HUES64 (cell line): ENCODE measurements around the gene PRH1. TPM values are rescaled to one million over a fixed set of nuclear protein-coding genes. Genes with fewer than 3 reads are reported as not detected.

Source experiments
- H3K27ac ChIP-seq: 2 replicates; pipeline ENCODE4 v1.7.0; 2013; ENCODE audit warnings: low read depth, low read length, inconsistent platforms
- H3K27me3 ChIP-seq: 2 replicates; pipeline ENCODE4 v1.6.1; 2013; ENCODE audit warnings: mild to moderate bottlenecking, low read length; ENCODE audit not compliant: insufficient read depth
- H3K36me3 ChIP-seq: 2 replicates; pipeline ENCODE4 v1.6.1; 2013; ENCODE audit warnings: mild to moderate bottlenecking, low read length; ENCODE audit not compliant: insufficient read depth
- H3K4me1 ChIP-seq: 2 replicates; pipeline ENCODE4 v1.6.1; 2013; ENCODE audit warnings: mild to moderate bottlenecking, low read length, moderate library complexity; ENCODE audit not compliant: insufficient read depth
- H3K4me3 ChIP-seq: 2 replicates; pipeline ENCODE4 v1.5.1; 2013; ENCODE audit warnings: mild to moderate bottlenecking, low read length, moderate library complexity
- H3K9ac ChIP-seq: 2 replicates; pipeline ENCODE4 v1.6.1; 2013; ENCODE audit warnings: mild to moderate bottlenecking, low read depth, low read length
- H3K9me3 ChIP-seq: 2 replicates; pipeline ENCODE4 v1.6.1; 2013; ENCODE audit warnings: low read depth, low read length; ENCODE audit not compliant: insufficient read depth
- WGBS: fragments of 150-250, 120-280 bp; methylation state at CpG from one replicate; pipeline ENCODE4 v1.1.7; 2013; ENCODE audit warnings: missing lambda C conversion rate; 5-methylcytosine and 5-hydroxymethylcytosine counted together
- polyA plus RNA-seq, 2 experiments: library from polyadenylated mRNA; stranded (reverse); fragments of 50-300 nt; gene quantifications; one replicate each; pipeline ENCODE4 v1.2.3, GENCODE V29; 2013

Gene PRH1
- 2.1 TPM for polyA plus RNA-seq (2013, experiment 1 of 2)
- 2.5 TPM for polyA plus RNA-seq (2013, experiment 2 of 2)

- Histone ChIP-seq H3K4me3 (no peak within 1 kb of the TSS), H3K27ac (no peak within 1 kb of the TSS), H3K9ac (no peak within 1 kb of the TSS), H3K27me3 (no peaks in the 10 kb centered on the region), H3K9me3 (no peaks in the 10 kb centered on the region), H3K4me1 (no peaks in the 10 kb centered on the region), H3K36me3 (peaks cover 3% of the 10 kb centered on the region; the same call in 1 of the 2 replicates)
- WGBS = 91% methylated on average over 5 of the region's 6 CpGs
Measured at GRCh38 chr12:10884086-10884725, at the start of gene PRH1. PRH1 (minus strand) TSS chr12:10884255; CDS start chr12:10884217, 38 bp downstream.

- H3K4me1 ChIP-seq = no peaks in the 10 kb centered on the region
- H3K9me3 ChIP-seq = no peaks in the 10 kb centered on the region
- no peaks in the 10 kb centered on the region for H3K36me3 ChIP-seq
- no peak within 1 kb of the TSS for H3K27ac ChIP-seq
- 94% methylated on average over 5 of the region's 5 CpGs for WGBS
- H3K27me3 ChIP-seq = no peaks in the 10 kb centered on the region
- H3K9ac ChIP-seq = no peak within 1 kb of the TSS
- no peak within 1 kb of the TSS for H3K4me3 ChIP-seq
Measured at GRCh38 chr12:10928746-10929286, 44.8 kb upstream of the PRH1 start, which contains the start of gene PRH2. PRH2 (plus strand) TSS chr12:10929236; CDS start chr12:10929274, 38 bp downstream.

DNA sequence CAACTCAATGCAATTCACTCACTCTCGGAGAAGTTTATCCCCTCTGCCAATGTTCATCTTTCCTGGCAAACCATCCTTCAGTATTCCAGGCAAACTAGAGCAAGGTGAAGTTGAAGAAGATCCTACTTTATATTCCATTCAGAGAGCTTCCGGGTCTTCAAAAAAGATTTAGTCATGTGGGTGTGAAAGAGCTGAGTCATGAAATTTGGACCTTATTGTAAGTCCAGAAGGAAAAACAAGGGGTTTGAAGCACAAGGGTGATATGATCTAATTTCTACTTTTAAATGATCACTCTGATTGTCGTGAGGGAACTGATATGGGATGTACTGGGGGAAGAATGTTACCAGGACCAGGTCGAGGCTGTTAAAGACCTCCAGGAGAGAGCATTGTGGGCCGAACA is 42.2 kb upstream of the PRH1 start:
- no peak overlapping the region for H3K27ac ChIP-seq
- no peaks in the 10 kb centered on the region for H3K27me3 ChIP-seq
- no peak overlapping the region for H3K4me3 ChIP-seq
- H3K9ac ChIP-seq = no peak overlapping the region
- no peaks in the 10 kb centered on the region for H3K9me3 ChIP-seq
- WGBS = 94% methylated on average over 5 of the region's 5 CpGs
- H3K4me1 ChIP-seq = no peaks in the 10 kb centered on the region
- no peaks in the 10 kb centered on the region for H3K36me3 ChIP-seq

DNA sequence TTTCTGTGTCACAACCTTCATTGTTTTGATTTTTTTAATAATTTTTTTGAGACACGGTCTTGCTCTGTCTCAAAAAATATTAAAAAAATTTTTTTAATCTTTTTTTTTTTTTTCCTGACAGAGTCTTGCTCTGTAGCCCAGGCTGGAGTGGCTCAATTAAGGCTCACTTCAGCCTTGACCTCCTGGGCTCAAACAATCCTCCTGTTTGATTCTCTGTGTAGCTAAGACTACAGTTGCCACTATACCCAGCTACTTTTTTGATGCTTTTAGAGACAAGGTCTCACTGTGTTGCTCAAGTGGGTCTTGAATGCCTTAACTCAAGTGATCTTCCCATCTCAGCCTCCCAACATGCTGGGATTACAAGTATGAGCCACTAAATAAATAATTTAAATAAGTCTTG is 35.8 kb upstream of the PRH1 start:
- Histone ChIP-seq H3K36me3 (no peaks in the 10 kb centered on the region), H3K27me3 (no peaks in the 10 kb centered on the region), H3K4me1 (no peaks in the 10 kb centered on the region; the same call in 1 of the 2 replicates), H3K27ac (no peak overlapping the region), H3K4me3 (no peak overlapping the region), H3K9ac (no peak overlapping the region), H3K9me3 (no peaks in the 10 kb centered on the region)
- no CpG with 5 or more reads among the region's 1 CpG for WGBS

DNA sequence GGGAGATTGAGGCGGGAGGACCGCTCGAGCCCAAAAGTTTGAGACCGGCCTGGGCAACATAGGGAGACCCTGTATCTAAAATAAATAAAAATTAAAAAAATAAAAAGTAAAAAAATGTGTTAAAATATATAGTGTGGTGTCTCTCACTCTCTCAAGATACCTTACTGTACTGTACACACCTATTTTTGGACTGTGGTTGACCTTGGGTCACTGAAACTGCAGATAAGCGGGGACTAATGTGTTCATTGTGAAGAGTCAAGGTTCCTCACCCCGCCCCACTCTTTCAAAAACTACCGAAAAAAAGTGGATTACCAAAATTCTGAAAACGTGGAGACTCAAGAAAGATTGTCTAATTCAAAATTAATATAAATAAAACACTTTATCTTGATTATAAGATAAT is 26.3 kb upstream of the PRH1 start:
- Histone ChIP-seq H3K27ac (no peak overlapping the region), H3K4me1 (peaks cover 9% of the 10 kb centered on the region; the same call in 1 of the 2 replicates), H3K9me3 (0 out of 2 replicates have a peak, but pooled peaks cover 2% of the 10 kb centered on the region), H3K27me3 (no peaks in the 10 kb centered on the region), H3K4me3 (no peak overlapping the region), H3K9ac (no peak overlapping the region), H3K36me3 (no peaks in the 10 kb centered on the region)
- WGBS = 74% methylated on average over 6 of the region's 8 CpGs

DNA sequence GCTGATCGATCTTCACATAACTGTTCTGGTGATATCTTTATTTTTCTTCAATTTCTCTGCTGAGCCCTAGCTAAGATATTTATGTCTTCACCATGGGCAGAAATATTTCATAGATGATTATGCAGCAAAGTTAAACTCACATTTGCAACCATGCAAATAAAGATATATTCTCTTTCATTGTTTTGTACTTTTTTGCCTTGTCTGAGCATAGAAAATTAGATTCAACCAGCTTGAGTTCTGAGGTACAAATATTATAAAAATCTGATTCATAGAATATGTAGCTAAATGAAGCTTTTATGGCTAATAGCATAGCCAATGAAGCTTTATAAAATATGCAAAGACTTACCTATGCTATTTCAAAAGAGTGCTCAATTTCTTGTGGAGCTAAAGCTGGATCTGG is 25.4 kb upstream of the PRH1 start, which contains the start of gene TAS2R13:
TSS of gene TAS2R13 (minus strand) at position 101 of the 400 bp plus-strand sequence. CDS start 264 bp downstream, outside the sequence.
- Histone ChIP-seq H3K27me3 (no peaks in the 10 kb centered on the region), H3K9ac (no peak within 1 kb of the TSS), H3K36me3 (no peaks in the 10 kb centered on the region), H3K4me1 (peaks cover 9% of the 10 kb centered on the region; the same call in 1 of the 2 replicates), H3K9me3 (peaks cover 11% of the 10 kb centered on the region; the same call in 1 of the 2 replicates), H3K4me3 (no peak within 1 kb of the TSS), H3K27ac (no peak within 1 kb of the TSS)
- WGBS = 92% methylated on average over 1 of the region's 1 CpG

DNA sequence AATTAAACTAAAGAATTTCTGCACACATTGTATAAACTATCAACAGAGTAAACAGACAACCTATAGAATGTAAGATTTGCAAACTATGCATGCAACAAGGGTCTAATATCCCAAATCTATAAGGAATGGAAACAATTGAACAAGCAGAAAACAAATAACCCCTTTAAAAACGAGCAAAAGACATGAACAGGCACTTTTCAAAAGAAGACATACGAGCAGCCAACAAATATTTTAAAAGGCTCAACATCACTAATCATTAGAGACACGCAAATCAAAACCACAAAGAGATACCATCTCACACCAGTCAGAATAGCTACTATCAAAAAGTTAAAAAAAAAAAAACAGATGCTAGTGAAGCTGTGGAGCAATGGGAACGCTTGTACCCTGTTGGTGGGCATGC is 20.6 kb upstream of the PRH1 start:
- WGBS = 95% methylated on average over 4 of the region's 4 CpGs
- no peak overlapping the region for H3K27ac ChIP-seq
- H3K4me3 ChIP-seq = no peak overlapping the region
- H3K9me3 ChIP-seq = peaks cover 11% of the 10 kb centered on the region; the same call in 1 of the 2 replicates
- no peaks in the 10 kb centered on the region for H3K36me3 ChIP-seq
- H3K27me3 ChIP-seq = no peaks in the 10 kb centered on the region
- no peaks in the 10 kb centered on the region for H3K4me1 ChIP-seq
- no peak overlapping the region for H3K9ac ChIP-seq

DNA sequence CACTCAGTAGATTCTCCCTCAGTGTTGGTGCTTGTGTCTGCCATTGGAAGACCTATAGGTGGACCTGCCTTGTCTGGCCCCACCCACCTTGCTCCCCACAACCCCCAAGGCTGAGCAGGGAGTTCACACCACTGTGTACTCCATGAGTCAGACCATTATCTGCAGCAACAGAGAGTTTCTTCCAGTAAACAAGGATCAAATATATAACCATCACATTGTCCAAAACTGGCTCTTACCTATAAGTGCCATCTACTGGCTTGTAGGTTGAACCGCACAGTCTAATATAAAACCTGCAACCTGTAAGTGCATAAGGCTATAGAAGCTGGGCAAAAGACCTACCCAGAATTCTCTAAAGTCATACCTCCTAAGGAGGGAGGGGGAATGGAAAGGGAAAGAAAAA is 17.4 kb upstream of the PRH1 start:
- Histone ChIP-seq H3K9ac (no peak overlapping the region), H3K9me3 (peaks cover 11% of the 10 kb centered on the region; the same call in 1 of the 2 replicates), H3K4me1 (no peaks in the 10 kb centered on the region), H3K27me3 (no peaks in the 10 kb centered on the region), H3K4me3 (no peak overlapping the region), H3K36me3 (no peaks in the 10 kb centered on the region), H3K27ac (no peak overlapping the region)
- 92% methylated on average over 1 of the region's 1 CpG for WGBS

DNA sequence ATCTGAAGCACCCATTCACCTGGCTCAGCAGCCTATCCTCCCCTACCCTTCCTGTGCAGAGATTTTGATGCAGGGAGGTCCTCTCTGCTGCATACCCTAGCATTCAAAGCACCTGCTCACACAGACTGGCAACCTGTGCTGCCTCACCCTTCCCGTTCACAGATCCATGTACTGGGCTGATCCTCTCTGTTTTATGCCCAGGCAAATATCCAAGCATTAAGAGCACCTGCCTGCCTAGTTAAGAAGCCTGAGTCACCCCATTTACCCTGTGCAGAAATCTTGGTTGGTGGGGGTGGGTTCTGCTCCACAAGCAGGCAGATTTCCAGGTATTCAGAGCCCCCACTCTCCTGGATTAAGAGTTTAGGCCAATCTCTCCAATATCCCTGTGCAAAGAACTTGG is 16.9 kb upstream of the PRH1 start:
- H3K9me3 ChIP-seq = peaks cover 11% of the 10 kb centered on the region; the same call in 1 of the 2 replicates
- 96% methylated on average over 1 of the region's 1 CpG for WGBS
- no peaks in the 10 kb centered on the region for H3K36me3 ChIP-seq
- H3K4me3 ChIP-seq = no peak overlapping the region
- no peak overlapping the region for H3K27ac ChIP-seq
- H3K9ac ChIP-seq = no peak overlapping the region
- H3K4me1 ChIP-seq = no peaks in the 10 kb centered on the region
- no peaks in the 10 kb centered on the region for H3K27me3 ChIP-seq

DNA sequence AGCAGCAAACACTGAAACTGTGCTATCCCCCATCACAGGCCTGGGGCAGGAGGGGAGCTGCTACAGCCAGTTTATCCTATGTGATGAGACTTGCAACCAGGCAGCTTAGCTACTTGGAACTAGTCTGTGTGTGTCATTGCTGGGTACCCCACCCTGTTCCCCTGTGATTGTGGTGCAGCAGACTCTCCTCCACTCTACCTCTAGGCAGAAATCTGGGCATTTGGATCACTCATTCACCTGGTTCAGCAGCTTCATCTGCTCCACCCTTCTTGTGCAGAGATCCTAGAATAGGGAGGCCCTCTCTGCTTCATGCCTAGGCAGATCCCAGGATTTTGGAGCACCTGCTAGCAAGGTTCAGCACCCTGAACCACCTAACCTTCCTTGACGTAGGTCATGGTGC is 16.5 kb upstream of the PRH1 start:
- WGBS = 91% methylated on average over 1 of the region's 1 CpG
- Histone ChIP-seq H3K36me3 (no peaks in the 10 kb centered on the region), H3K4me3 (no peak overlapping the region), H3K9me3 (peaks cover 10% of the 10 kb centered on the region; the same call in 1 of the 2 replicates), H3K4me1 (no peaks in the 10 kb centered on the region), H3K27ac (no peak overlapping the region), H3K9ac (no peak overlapping the region), H3K27me3 (no peaks in the 10 kb centered on the region)

GRCh38 chr12:10896854-10897253 is 12.8 kb upstream of the PRH1 start:
- Histone ChIP-seq H3K9ac (no peak overlapping the region), H3K4me1 (no peaks in the 10 kb centered on the region), H3K27me3 (no peaks in the 10 kb centered on the region), H3K36me3 (no peaks in the 10 kb centered on the region), H3K27ac (no peak overlapping the region), H3K9me3 (no peaks in the 10 kb centered on the region), H3K4me3 (no peak overlapping the region)
- WGBS = over 99% methylated on average over 4 of the region's 5 CpGs
